Right lobe of liver (tissue), 4 donors: Measurements from ENCODE around the gene CLCN7.

Experiments
- CTCF ChIP-seq, 4 donors: fragments of 200-600 bp in 3 of 4; fragments of 450-650 bp in 1 of 4; IDR thresholded peaks; one replicate each; pipeline versions ENCODE4 v1.5.1 to v1.8.0; 2016 to 2022; ENCODE audit warnings: antibody characterized with exemption in 4 of 4, mild to moderate bottlenecking in 2 of 4
- POLR2A ChIP-seq: fragments of 450-650 bp; IDR thresholded peaks from one replicate; pipeline ENCODE4 v1.6.1; 2017; ENCODE audit warnings: antibody characterized with exemption, mild to moderate bottlenecking
- donor health status: DM: no; HTN: no; CAD: no.
- donor health status: DM: no; HTN: no; CAD: no.
- donor health status: DM: no; HTN: yes; CAD: no.

GRCh38 chr16:1465567-1465915, 9.3 kb downstream of the CLCN7 start:
- TF ChIP-seq CTCF (IDR thresholded peaks at IDR 0.05) (no peak), POLR2A (no peak)
